Neutrophil (primary cell): Measurements from ENCODE around the gene NUDC.

Experiments
- H3K27ac ChIP-seq: fragments of 200-600 bp; sonication (generic); 2 replicates; pipeline ENCODE4 v1.5.1; 2016; ENCODE audit warnings: mild to moderate bottlenecking, moderate library complexity
- H3K27me3 ChIP-seq: fragments of 200-600 bp; sonication (generic); 2 replicates; pipeline ENCODE4 v1.6.0; 2016; ENCODE audit warnings: mild to moderate bottlenecking
- H3K36me3 ChIP-seq: fragments of 200-600 bp; sonication (generic); 2 replicates; pipeline ENCODE4 v1.5.1; 2017
- H3K4me1 ChIP-seq, 2 experiments: fragments of 200-600 bp in 1 of 2; sonication (generic) in 1 of 2; 1 replicate in 1 of 2; 2 replicates in 1 of 2; pipeline versions ENCODE4 v1.5.1 to v1.6.1; 2013 to 2016; ENCODE audit warnings: low read depth in 1 of 2, low read length in 1 of 2, mild to moderate bottlenecking in 1 of 2, moderate library complexity in 1 of 2; ENCODE audit not compliant: control insufficient read depth in 1 of 2, insufficient read depth in 1 of 2
- H3K4me3 ChIP-seq, 2 experiments: fragments of 200-600 bp in 1 of 2; sonication (generic) in 1 of 2; 1 replicate in 1 of 2; 2 replicates in 1 of 2; pipeline ENCODE4 v1.5.1; 2013 to 2016; ENCODE audit warnings: low read depth in 1 of 2, low read length in 1 of 2, mild to moderate bottlenecking in 1 of 2, moderate library complexity in 1 of 2
- H3K9me3 ChIP-seq: fragments of 200-600 bp; sonication (generic); 2 replicates; pipeline ENCODE4 v1.5.1; 2016
- TF ChIP-seq, protein P1 (sequence below): fragments of 200-600 bp; sonication (generic); IDR thresholded peaks from 2 replicates; pipeline ENCODE4 v1.5.1; 2016; ENCODE audit warnings: antibody characterized with exemption

NUDC gene

DNA sequence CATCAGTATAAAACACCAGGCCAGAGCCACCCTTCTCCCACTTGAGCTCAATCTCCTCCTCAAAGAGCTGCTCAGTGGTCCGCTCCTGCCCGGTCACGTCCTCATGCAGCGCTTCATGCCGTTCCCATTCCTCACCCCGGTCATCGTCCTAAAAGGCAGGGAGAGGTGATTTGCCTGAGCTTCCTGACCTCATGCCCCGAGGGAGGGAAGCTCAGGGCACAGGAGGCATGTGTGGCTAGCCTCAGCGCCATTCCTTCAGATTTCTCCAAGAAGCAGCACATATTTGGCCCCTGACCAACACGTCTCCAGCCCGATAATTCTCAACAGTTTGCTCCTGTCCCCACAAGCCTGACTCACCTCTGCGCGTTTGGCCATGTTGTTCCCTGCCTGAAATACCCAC lies 27.3 kb upstream of the NUDC start:
- H3K4me1 ChIP-seq: peaks cover 17% of the 10 kb centered on the region in 2 experiments
- H3K36me3 ChIP-seq: peaks cover 52% of the 10 kb centered on the region
- H3K27ac ChIP-seq: no peak overlapping the region
- H3K27me3 ChIP-seq: no peaks in the 10 kb centered on the region
- no peaks in the 10 kb centered on the region for H3K9me3 ChIP-seq
- no peak overlapping the region for H3K4me3 ChIP-seq
- TF ChIP-seq, protein P1, sequence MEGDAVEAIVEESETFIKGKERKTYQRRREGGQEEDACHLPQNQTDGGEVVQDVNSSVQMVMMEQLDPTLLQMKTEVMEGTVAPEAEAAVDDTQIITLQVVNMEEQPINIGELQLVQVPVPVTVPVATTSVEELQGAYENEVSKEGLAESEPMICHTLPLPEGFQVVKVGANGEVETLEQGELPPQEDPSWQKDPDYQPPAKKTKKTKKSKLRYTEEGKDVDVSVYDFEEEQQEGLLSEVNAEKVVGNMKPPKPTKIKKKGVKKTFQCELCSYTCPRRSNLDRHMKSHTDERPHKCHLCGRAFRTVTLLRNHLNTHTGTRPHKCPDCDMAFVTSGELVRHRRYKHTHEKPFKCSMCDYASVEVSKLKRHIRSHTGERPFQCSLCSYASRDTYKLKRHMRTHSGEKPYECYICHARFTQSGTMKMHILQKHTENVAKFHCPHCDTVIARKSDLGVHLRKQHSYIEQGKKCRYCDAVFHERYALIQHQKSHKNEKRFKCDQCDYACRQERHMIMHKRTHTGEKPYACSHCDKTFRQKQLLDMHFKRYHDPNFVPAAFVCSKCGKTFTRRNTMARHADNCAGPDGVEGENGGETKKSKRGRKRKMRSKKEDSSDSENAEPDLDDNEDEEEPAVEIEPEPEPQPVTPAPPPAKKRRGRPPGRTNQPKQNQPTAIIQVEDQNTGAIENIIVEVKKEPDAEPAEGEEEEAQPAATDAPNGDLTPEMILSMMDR: no peak

DNA sequence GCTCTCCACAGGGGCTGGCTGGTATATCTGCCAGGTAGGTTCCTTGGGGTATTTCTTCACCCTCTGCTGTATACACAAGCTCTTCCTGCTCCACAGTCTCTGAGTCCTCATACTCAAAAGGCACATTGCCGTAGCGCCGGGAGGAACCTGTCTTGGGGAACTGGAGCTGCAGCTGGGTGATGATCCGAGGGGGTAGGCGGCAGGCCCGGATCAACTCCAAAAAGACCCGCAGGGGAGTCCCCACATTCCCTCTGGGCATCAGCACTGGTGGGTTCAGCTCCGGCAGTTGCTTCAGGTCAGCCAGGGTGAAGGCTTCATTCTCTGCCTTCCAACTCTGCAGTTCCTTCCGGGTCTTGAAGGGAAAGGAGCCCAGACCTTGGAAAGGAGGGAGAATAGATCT lies 24.2 kb upstream of the NUDC start:
- H3K27me3 ChIP-seq: no peaks in the 10 kb centered on the region
- TF ChIP-seq, protein P1: no peak
- peaks cover 46% of the 10 kb centered on the region for H3K36me3 ChIP-seq
- no peak overlapping the region for H3K27ac ChIP-seq
- peaks cover 19 to 28% of the 10 kb centered on the region in 2 experiments for H3K4me1 ChIP-seq
- H3K4me3 ChIP-seq: no peak overlapping the region
- H3K9me3 ChIP-seq: no peaks in the 10 kb centered on the region

DNA sequence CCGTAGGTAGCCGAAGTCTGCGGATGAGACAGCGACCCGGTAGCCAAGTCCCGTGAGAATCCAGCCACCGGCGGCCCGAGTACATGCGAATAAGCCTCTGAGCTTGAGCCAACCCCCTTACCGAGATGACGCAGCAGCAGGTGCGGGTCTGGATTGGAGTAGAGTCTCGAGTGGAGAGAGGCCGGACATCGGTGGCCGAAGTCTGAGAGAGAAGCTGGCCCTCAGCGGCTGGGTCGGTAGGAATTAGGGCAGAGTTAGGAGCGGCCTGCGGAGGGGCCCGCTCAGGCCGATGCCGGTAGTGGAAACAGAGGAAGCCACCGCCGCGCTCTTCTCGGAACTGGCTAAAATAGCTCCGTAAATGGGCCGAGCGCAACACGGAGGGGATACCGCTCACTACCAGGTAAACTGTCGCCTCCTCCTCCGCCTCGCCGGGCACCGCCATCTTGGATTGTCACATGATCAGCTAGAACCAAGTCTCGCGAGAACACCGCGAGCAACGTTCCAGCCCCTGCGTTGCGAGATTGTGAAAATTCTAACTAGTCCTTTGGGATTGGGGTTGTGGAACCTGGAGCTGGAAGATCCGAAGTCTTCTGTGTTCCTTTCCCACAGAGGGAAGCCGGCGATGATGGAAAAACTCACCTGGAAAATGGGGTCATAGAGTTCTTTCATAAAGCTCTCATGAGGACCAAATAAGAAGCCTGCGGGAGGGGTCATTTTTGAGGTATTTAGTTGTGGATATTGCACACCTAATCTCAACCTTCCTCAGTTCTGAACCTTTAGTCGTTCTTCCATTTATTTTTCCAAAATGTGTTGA lies 21.3 kb upstream of the NUDC start, which contains the start of gene GPATCH3:
Gene GPATCH3, minus strand, starts transcription at position 467 of the 814 bp plus-strand sequence. Its CDS starts 25 bp downstream, at position 442.
- Histone ChIP-seq H3K9me3 (no peaks in the 10 kb centered on the region), H3K27ac (peak within 1 kb of the TSS; percentile 91), H3K27me3 (peaks cover under 1% of the 10 kb centered on the region), H3K4me1 (peaks cover 19 to 30% of the 10 kb centered on the region in 2 experiments), H3K36me3 (peaks cover 18% of the 10 kb centered on the region), H3K4me3 (peak within 1 kb of the TSS; percentile 86 to 96)
- TF ChIP-seq, protein P1: peak; percentile 18

DNA sequence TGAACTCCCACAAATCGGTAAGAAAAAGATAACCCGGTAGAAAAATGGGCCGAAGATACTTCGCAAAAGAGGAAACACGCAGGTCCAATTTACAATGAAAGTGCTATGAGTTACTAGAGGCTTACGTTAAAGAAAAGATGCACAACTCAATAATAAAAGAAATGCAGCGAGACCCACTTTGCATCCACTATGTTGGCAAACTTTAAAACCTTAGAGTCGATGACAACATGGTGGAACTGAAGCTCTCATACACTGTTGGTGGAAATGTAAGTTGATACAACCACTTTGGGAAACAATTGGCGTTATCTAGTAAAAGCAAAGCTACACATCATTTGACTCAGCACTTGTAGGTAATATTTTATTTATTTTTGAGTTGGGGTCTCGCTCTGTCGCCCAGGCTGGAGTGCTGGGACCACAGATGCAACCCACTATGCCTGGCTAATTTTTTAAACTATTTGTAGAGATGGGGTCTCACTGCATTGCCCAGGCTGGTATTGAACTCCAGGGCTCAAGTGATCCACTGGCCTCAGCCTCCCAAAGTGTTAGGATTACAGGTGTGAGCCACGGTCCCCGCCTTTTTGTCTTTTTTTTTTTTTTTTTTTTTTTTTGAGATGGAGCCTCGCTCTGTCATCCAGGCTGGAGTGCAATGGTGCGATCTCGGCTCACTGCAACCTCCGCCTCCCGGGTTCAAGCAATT lies 20.6 kb upstream of the NUDC start:
- peaks cover 12% of the 10 kb centered on the region for H3K36me3 ChIP-seq
- TF ChIP-seq, protein P1: no peak
- H3K27ac ChIP-seq: peak overlapping the region; percentile 91
- no peaks in the 10 kb centered on the region for H3K9me3 ChIP-seq
- H3K27me3 ChIP-seq: peaks cover 8% of the 10 kb centered on the region
- H3K4me3 ChIP-seq: peak overlapping the region; percentile 86 to 96
- H3K4me1 ChIP-seq: peaks cover 19 to 30% of the 10 kb centered on the region in 2 experiments

DNA sequence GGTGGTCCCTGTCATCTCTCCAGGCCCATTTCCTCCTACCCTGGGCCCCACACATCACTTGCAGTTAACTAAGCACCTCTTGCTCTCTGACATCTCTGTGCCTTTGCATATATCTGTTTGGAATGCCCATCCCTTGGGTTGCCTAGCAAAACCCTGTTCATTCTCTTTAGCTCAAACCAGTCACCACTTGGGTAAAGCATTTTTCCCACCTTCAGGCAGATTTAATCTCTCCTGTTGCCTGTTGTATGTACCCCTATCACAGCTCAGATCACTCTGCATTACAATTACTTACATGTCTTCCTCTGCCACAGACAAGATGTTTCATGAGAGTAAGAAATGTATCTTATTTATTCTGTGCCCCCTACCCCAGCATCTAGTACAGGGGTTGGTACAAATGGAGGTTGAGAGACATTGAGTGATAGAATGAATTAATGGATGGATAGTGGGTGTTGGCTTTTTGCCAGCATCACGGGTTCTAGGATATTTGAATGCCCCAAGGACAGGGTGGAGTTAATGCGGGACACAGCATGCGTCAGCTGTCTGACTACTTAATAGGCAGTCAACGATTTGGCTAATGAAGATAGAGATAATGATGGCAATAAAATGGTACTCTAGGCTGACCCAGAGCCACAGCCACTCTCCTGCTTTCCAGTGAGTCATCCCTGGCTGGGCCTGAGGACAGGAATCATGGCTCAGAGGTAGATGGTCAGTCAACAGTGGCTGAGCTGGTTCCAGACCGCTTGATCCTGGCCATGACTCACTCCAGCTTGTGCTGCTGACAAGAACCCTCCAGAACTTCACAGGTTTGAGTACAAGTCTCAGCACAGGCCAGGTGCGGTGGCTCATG lies 14.2 kb upstream of the NUDC start:
- H3K27ac ChIP-seq: no peak overlapping the region

More for the DNA sequence above, 14.2 kb upstream of the NUDC start:
- TF ChIP-seq, protein P1: no peak
- H3K9me3 ChIP-seq: no peaks in the 10 kb centered on the region
- H3K36me3 ChIP-seq: no peaks in the 10 kb centered on the region
- peaks cover 0 to 2% of the 10 kb centered on the region in 2 experiments for H3K4me1 ChIP-seq
- no peak overlapping the region for H3K4me3 ChIP-seq
- H3K27me3 ChIP-seq: peaks cover 9% of the 10 kb centered on the region
